HEK293 (cell line): ENCODE data around the gene XKR7.

Experiments
- GLI4 ChIP-seq: fragments of 450-650 bp; formaldehyde crosslinking; IDR thresholded peaks from 2 replicates; pipeline ENCODE4 v1.5.1; 2016; ENCODE audit warnings: missing biosample characterization, missing genetic modification characterization
- HOXC10 ChIP-seq: sonication (generic); formaldehyde crosslinking; IDR thresholded peaks from 2 replicates; pipeline ENCODE4 v1.8.1; 2023; ENCODE audit warnings: mild to moderate bottlenecking, missing genetic modification reagents
- IKZF3 ChIP-seq: fragments of 450-650 bp; IDR thresholded peaks from 2 replicates; pipeline ENCODE4 v1.5.0; 2018; ENCODE audit warnings: missing biosample characterization, mild to moderate bottlenecking, missing genetic modification characterization, moderate library complexity
- KLF1 ChIP-seq: fragments of 450-650 bp; formaldehyde crosslinking; IDR thresholded peaks from 2 replicates; pipeline ENCODE4 v1.5.1; 2016; ENCODE audit warnings: missing biosample characterization, missing genetic modification characterization
- KLF10 ChIP-seq: fragments of 450-650 bp; IDR thresholded peaks from 2 replicates; pipeline ENCODE4 v1.5.1; 2018; ENCODE audit warnings: missing biosample characterization, mild to moderate bottlenecking, missing genetic modification characterization
- WT1 ChIP-seq: fragments of 450-650 bp; formaldehyde crosslinking; IDR thresholded peaks from 2 replicates; pipeline ENCODE4 v1.5.1; 2016; ENCODE audit warnings: missing biosample characterization, missing genetic modification characterization
- YY1 ChIP-seq: fragments of 450-650 bp; formaldehyde crosslinking; IDR thresholded peaks from 2 replicates; pipeline ENCODE4 v1.5.1; 2018; ENCODE audit warnings: missing biosample characterization, missing genetic modification characterization
- YY2 ChIP-seq: fragments of 450-650 bp; formaldehyde crosslinking; IDR thresholded peaks from 2 replicates; pipeline ENCODE4 v1.5.1; 2016; ENCODE audit warnings: missing biosample characterization, missing genetic modification characterization
- ZBTB17 ChIP-seq: fragments of 450-650 bp; formaldehyde crosslinking; IDR thresholded peaks from 2 replicates; pipeline ENCODE4 v1.5.1; 2016; ENCODE audit warnings: missing biosample characterization, missing genetic modification characterization
- ZBTB7A ChIP-seq: fragments of 450-650 bp; formaldehyde crosslinking; IDR thresholded peaks from 2 replicates; pipeline ENCODE4 v1.5.1; 2016; ENCODE audit warnings: low read depth, missing biosample characterization, missing genetic modification characterization
- ZBTB8A ChIP-seq: fragments of 450-650 bp; formaldehyde crosslinking; IDR thresholded peaks from 2 replicates; pipeline ENCODE4 v1.5.1; 2016; ENCODE audit warnings: missing biosample characterization, missing genetic modification characterization
- ZFP37 ChIP-seq: fragments of 450-650 bp; formaldehyde crosslinking; IDR thresholded peaks from 2 replicates; pipeline ENCODE4 v1.5.1; 2016; ENCODE audit warnings: missing biosample characterization, missing genetic modification characterization
- ZIC2 ChIP-seq: fragments of 450-650 bp; formaldehyde crosslinking; IDR thresholded peaks from 2 replicates; pipeline ENCODE4 v1.5.1; 2016; ENCODE audit warnings: missing biosample characterization, missing genetic modification characterization
- ZNF10 ChIP-seq: fragments of 450-650 bp; formaldehyde crosslinking; IDR thresholded peaks from 2 replicates; pipeline ENCODE4 v1.5.1; 2017; ENCODE audit warnings: missing biosample characterization, missing genetic modification characterization
- ZNF112 ChIP-seq: fragments of 450-650 bp; formaldehyde crosslinking; IDR thresholded peaks from 2 replicates; pipeline ENCODE4 v1.5.0; 2017; ENCODE audit warnings: missing biosample characterization, missing genetic modification characterization
- ZNF2 ChIP-seq: fragments of 450-650 bp; formaldehyde crosslinking; IDR thresholded peaks from 2 replicates; pipeline ENCODE4 v1.5.1; 2016; ENCODE audit warnings: missing biosample characterization, missing genetic modification characterization
- ZNF223 ChIP-seq: fragments of 450-650 bp; formaldehyde crosslinking; IDR thresholded peaks from 2 replicates; pipeline ENCODE4 v1.5.1; 2016; ENCODE audit warnings: missing biosample characterization, missing genetic modification characterization
- ZNF324 ChIP-seq: fragments of 450-650 bp; formaldehyde crosslinking; IDR thresholded peaks from 2 replicates; pipeline ENCODE4 v1.5.1; 2016; ENCODE audit warnings: missing biosample characterization, missing genetic modification characterization
- ZNF341 ChIP-seq: fragments of 450-650 bp; formaldehyde crosslinking; IDR thresholded peaks from 2 replicates; pipeline ENCODE4; 2016; ENCODE audit warnings: low read depth, missing biosample characterization, missing genetic modification characterization
- ZNF354C ChIP-seq: fragments of 450-650 bp; formaldehyde crosslinking; IDR thresholded peaks from 2 replicates; pipeline ENCODE4 v1.5.1; 2016; ENCODE audit warnings: missing biosample characterization, missing genetic modification characterization, low read depth, borderline replicate concordance
- ZNF560 ChIP-seq: fragments of 450-650 bp; formaldehyde crosslinking; IDR thresholded peaks from 2 replicates; pipeline ENCODE4 v1.5.1; 2017; ENCODE audit warnings: missing biosample characterization, missing genetic modification characterization, borderline replicate concordance
- ZNF561 ChIP-seq: fragments of 450-650 bp; IDR thresholded peaks from 2 replicates; pipeline ENCODE4 v1.5.1; 2018; ENCODE audit warnings: missing biosample characterization, missing genetic modification characterization, borderline replicate concordance
- ZNF654 ChIP-seq: fragments of 450-650 bp; formaldehyde crosslinking; IDR thresholded peaks from 2 replicates; pipeline ENCODE4 v1.5.1; 2016; ENCODE audit warnings: low read depth, missing biosample characterization, missing genetic modification characterization
- ZNF670 ChIP-seq: fragments of 450-650 bp; formaldehyde crosslinking; IDR thresholded peaks from 2 replicates; pipeline ENCODE4 v1.5.1; 2016; ENCODE audit warnings: missing biosample characterization, missing genetic modification characterization, low read depth
- ZNF768 ChIP-seq: fragments of 450-650 bp; formaldehyde crosslinking; IDR thresholded peaks from 2 replicates; pipeline ENCODE4 v1.5.1; 2018; ENCODE audit warnings: missing biosample characterization, mild to moderate bottlenecking, missing genetic modification characterization
- ZNF777 ChIP-seq: fragments of 450-650 bp; formaldehyde crosslinking; IDR thresholded peaks from 2 replicates; pipeline ENCODE4 v1.5.1; 2017; ENCODE audit warnings: missing biosample characterization, missing genetic modification characterization, borderline replicate concordance
- ZSCAN23 ChIP-seq: fragments of 450-650 bp; formaldehyde crosslinking; IDR thresholded peaks from 2 replicates; pipeline ENCODE4 v1.5.1; 2016; ENCODE audit warnings: missing biosample characterization, missing genetic modification characterization
- ZSCAN30 ChIP-seq: fragments of 450-650 bp; IDR thresholded peaks from 2 replicates; pipeline ENCODE4 v1.5.1; 2018; ENCODE audit warnings: missing biosample characterization, mild to moderate bottlenecking, missing genetic modification characterization, moderate library complexity
- ZXDB ChIP-seq: fragments of 450-650 bp; formaldehyde crosslinking; IDR thresholded peaks from 2 replicates; pipeline ENCODE4 v1.5.1; 2016; ENCODE audit warnings: missing biosample characterization, missing genetic modification characterization
- TF ChIP-seq, protein P1 (sequence below): IDR thresholded peaks from 2 replicates; pipeline ENCODE4 v1.6.1; 2011; ENCODE audit warnings: mild to moderate bottlenecking, low read depth, low read length, borderline replicate concordance
- TF ChIP-seq, protein P2 (sequence below): fragments of 450-650 bp; formaldehyde crosslinking; IDR thresholded peaks from 2 replicates; pipeline ENCODE4 v1.5.1; 2016; ENCODE audit warnings: missing biosample characterization, missing genetic modification characterization
- TF ChIP-seq, protein P3 (sequence below): fragments of 450-650 bp; formaldehyde crosslinking; IDR thresholded peaks from 2 replicates; pipeline ENCODE4 v1.5.1; 2016; ENCODE audit warnings: missing biosample characterization, missing genetic modification characterization
- TF ChIP-seq, protein P4 (sequence below): fragments of 450-650 bp; formaldehyde crosslinking; IDR thresholded peaks from 2 replicates; pipeline ENCODE4 v1.5.1; 2017; ENCODE audit warnings: missing biosample characterization, mild to moderate bottlenecking, missing genetic modification characterization, moderate library complexity

XKR7 gene

DNA sequence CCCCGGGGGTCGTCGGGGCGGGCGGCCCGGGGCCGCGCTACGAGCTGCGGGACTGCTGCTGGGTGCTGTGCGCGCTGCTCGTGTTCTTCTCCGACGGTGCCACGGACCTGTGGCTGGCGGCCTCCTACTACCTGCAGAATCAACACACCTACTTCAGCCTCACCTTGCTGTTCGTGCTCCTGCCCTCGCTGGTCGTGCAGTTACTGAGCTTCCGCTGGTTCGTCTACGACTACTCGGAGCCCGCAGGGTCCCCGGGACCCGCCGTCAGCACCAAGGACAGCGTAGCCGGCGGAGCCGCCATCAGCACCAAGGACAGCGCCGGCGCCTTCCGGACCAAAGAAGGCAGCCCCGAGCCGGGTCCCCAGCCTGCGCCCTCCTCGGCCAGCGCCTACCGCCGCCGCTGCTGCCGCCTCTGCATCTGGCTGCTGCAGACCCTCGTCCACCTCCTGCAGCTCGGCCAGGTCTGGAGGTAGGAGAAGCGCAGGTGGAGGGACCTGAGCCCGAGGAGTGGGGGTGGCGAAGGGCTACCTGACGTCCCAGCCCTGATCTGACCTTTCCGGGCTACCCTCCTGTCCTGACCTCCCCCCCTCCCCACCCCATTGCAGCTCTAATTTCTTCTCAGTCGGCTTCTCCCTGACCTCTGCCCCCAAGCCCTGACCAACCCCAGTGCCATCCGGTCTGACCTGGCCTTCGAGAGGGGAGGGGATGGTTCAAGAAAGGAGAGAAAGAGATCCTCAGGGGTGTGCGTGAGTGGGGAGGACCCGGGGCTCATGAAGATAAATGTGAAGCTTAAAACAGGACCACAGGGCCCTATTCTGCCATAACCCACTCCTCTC lies 558 bp downstream of the XKR7 start (continued):
- TF ChIP-seq, protein P1, sequence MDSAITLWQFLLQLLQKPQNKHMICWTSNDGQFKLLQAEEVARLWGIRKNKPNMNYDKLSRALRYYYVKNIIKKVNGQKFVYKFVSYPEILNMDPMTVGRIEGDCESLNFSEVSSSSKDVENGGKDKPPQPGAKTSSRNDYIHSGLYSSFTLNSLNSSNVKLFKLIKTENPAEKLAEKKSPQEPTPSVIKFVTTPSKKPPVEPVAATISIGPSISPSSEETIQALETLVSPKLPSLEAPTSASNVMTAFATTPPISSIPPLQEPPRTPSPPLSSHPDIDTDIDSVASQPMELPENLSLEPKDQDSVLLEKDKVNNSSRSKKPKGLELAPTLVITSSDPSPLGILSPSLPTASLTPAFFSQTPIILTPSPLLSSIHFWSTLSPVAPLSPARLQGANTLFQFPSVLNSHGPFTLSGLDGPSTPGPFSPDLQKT = no peak; the same call in 1 of the 2 replicates
- TF ChIP-seq ZIC2 (tag by site-specific recombination) = no peak
- TF ChIP-seq, protein P2, sequence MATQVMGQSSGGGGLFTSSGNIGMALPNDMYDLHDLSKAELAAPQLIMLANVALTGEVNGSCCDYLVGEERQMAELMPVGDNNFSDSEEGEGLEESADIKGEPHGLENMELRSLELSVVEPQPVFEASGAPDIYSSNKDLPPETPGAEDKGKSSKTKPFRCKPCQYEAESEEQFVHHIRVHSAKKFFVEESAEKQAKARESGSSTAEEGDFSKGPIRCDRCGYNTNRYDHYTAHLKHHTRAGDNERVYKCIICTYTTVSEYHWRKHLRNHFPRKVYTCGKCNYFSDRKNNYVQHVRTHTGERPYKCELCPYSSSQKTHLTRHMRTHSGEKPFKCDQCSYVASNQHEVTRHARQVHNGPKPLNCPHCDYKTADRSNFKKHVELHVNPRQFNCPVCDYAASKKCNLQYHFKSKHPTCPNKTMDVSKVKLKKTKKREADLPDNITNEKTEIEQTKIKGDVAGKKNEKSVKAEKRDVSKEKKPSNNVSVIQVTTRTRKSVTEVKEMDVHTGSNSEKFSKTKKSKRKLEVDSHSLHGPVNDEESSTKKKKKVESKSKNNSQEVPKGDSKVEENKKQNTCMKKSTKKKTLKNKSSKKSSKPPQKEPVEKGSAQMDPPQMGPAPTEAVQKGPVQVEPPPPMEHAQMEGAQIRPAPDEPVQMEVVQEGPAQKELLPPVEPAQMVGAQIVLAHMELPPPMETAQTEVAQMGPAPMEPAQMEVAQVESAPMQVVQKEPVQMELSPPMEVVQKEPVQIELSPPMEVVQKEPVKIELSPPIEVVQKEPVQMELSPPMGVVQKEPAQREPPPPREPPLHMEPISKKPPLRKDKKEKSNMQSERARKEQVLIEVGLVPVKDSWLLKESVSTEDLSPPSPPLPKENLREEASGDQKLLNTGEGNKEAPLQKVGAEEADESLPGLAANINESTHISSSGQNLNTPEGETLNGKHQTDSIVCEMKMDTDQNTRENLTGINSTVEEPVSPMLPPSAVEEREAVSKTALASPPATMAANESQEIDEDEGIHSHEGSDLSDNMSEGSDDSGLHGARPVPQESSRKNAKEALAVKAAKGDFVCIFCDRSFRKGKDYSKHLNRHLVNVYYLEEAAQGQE (tag by site-specific recombination) = peak; percentile 100
- TF ChIP-seq, protein P3, sequence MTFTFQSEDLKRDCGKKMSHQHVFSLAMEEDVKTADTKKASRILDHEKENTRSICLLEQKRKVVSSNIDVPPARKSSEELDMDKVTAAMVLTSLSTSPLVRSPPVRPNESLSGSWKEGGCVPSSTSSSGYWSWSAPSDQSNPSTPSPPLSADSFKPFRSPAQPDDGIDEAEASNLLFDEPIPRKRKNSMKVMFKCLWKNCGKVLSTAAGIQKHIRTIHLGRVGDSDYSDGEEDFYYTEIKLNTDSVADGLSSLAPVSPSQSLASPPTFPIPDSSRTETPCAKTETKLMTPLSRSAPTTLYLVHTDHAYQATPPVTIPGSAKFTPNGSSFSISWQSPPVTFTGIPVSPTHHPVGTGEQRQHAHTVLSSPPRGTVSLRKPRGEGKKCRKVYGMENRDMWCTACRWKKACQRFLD (tag by site-specific recombination) = peak; percentile 81
- no peak for TF ChIP-seq ZNF354C (tag by site-specific recombination)
- peak; percentile 82 for TF ChIP-seq YY1 (tag by site-specific recombination)
- peak; percentile 67; the same call in 1 of the 2 replicates for TF ChIP-seq ZNF223 (tag by site-specific recombination)
- peak; percentile 100 for TF ChIP-seq HOXC10
- TF ChIP-seq ZNF777 (tag by site-specific recombination) = 0 out of 2 replicates have a peak, but pooled peaks have one; percentile 16
- no peak for TF ChIP-seq ZNF341 (tag by site-specific recombination)
- peak; percentile 56; the same call in 1 of the 2 replicates for TF ChIP-seq ZNF560
- peak; percentile 61; the same call in 1 of the 2 replicates for TF ChIP-seq ZBTB7A (tag by site-specific recombination)
- TF ChIP-seq, protein P4, sequence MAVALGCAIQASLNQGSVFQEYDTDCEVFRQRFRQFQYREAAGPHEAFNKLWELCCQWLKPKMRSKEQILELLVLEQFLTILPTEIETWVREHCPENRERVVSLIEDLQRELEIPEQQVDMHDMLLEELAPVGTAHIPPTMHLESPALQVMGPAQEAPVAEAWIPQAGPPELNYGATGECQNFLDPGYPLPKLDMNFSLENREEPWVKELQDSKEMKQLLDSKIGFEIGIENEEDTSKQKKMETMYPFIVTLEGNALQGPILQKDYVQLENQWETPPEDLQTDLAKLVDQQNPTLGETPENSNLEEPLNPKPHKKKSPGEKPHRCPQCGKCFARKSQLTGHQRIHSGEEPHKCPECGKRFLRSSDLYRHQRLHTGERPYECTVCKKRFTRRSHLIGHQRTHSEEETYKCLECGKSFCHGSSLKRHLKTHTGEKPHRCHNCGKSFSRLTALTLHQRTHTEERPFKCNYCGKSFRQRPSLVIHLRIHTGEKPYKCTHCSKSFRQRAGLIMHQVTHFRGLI (tag by site-specific recombination) = peak; percentile 16; the same call in 1 of the 2 replicates
- TF ChIP-seq ZNF561 = peak; percentile 22; the same call in 1 of the 2 replicates
- TF ChIP-seq ZBTB8A = peak; percentile 88
- peak; percentile 93 for TF ChIP-seq ZSCAN30 (tag by site-specific recombination)
- TF ChIP-seq ZNF10 (tag by site-specific recombination) = no peak
- TF ChIP-seq GLI4 (tag by site-specific recombination) = no peak
- TF ChIP-seq ZBTB17 (tag by site-specific recombination) = peak; percentile 53
- TF ChIP-seq ZNF112 (tag by site-specific recombination) = no peak
- peak; percentile 30; the same call in 1 of the 2 replicates for TF ChIP-seq KLF10 (tag by site-specific recombination)
- TF ChIP-seq ZXDB (tag by site-specific recombination) = 0 out of 2 replicates have a peak, but pooled peaks have one; percentile 23
- TF ChIP-seq ZNF654 (tag by site-specific recombination) = no peak
- TF ChIP-seq KLF1 (tag by site-specific recombination) = no peak; the same call in 1 of the 2 replicates
- 0 out of 2 replicates have a peak, but pooled peaks have one; percentile 17 for TF ChIP-seq WT1 (tag by site-specific recombination)
- peak; percentile 90; the same call in 1 of the 2 replicates for TF ChIP-seq ZNF768 (tag by site-specific recombination)
- TF ChIP-seq ZNF324 = peak; percentile 74; the same call in 1 of the 2 replicates
- TF ChIP-seq ZFP37 (tag by site-specific recombination) = peak; percentile 74; the same call in 1 of the 2 replicates
- TF ChIP-seq ZSCAN23 = 0 out of 2 replicates have a peak, but pooled peaks have one; percentile 46
- TF ChIP-seq ZNF2 = 0 out of 2 replicates have a peak, but pooled peaks have one; percentile 35
- no peak for TF ChIP-seq ZNF670 (tag by site-specific recombination)
- TF ChIP-seq IKZF3 (tag by site-specific recombination) = no peak
- peak; percentile 70 for TF ChIP-seq YY2 (tag by site-specific recombination)
